HG02885 (cell line): ENCODE data around the gene TBCB.

ENCODE experiments used
- ATAC-seq: cut with Tn5 transposase; IDR thresholded peaks from one replicate; pipeline ENCODE4 v1.9.1; 2021; ENCODE audit warnings: mild to moderate bottlenecking; ENCODE audit not compliant: unreplicated experiment, poor library complexity

Gene TBCB

GRCh38 chr19:36100476-36100875 is 14.8 kb upstream of the TBCB start:
- ATAC-seq: no peak

- ATAC-seq: no peak
These were observed 13.5 kb upstream of the TBCB start for GRCh38 chr19:36101550-36102327.

- no peak for ATAC-seq
These were observed 12.1 kb upstream of the TBCB start for GRCh38 chr19:36103040-36103626.

- ATAC-seq: no peak
These were observed 11.3 kb upstream of the TBCB start for GRCh38 chr19:36103842-36104552.

- no peak for ATAC-seq
These were observed 8.8 kb upstream of the TBCB start for GRCh38 chr19:36106441-36106840.

- ATAC-seq: no peak
These were observed 8.3 kb upstream of the TBCB start for GRCh38 chr19:36106991-36107390.

- ATAC-seq: no peak
These were observed 6.6 kb upstream of the TBCB start for GRCh38 chr19:36108684-36109083.

GRCh38 chr19:36110487-36111199 is 4.6 kb upstream of the TBCB start, which contains the start of gene OVOL3:
OVOL3 (plus strand) TSS chr19:36111143; CDS start chr19:36111203, 60 bp downstream.
- ATAC-seq: no peak

- no peak for ATAC-seq
These were observed 4.1 kb upstream of the TBCB start for GRCh38 chr19:36111200-36111539.

GRCh38 chr19:36112678-36113077 is 2.6 kb upstream of the TBCB start:
- ATAC-seq: no peak

GRCh38 chr19:36113425-36113824 is 1.8 kb upstream of the TBCB start:
- ATAC-seq: no peak

- no peak for ATAC-seq
These were observed 1.2 kb upstream of the TBCB start for GRCh38 chr19:36113894-36114720.

GRCh38 chr19:36114721-36115452 is 381 bp upstream of the TBCB start, which contains the start of gene POLR2I:
POLR2I (minus strand) TSS chr19:36114875; CDS start chr19:36114856, 19 bp downstream.
- peak; percentile 84 for ATAC-seq

- no peak for ATAC-seq
These were observed 1.0 kb downstream of the TBCB start for GRCh38 chr19:36116344-36116637.

GRCh38 chr19:36120092-36120983 is 5.1 kb downstream of the TBCB start:
- ATAC-seq: no peak

- ATAC-seq: no peak
These were observed 5.7 kb downstream of the TBCB start for GRCh38 chr19:36120984-36121358.

GRCh38 chr19:36121486-36122124 is 6.3 kb downstream of the TBCB start:
- ATAC-seq: no peak

GRCh38 chr19:36125557-36125956 is 10.3 kb downstream of the TBCB start:
- ATAC-seq: no peak
